Measurements from ENCODE around the gene ANKS4B.
A peak's percentile ranks its signal among the peaks of the same experiment; 100 is the strongest.

ANKS4B gene

GRCh38 chr16:21277927-21278706 is 44.6 kb downstream of the ANKS4B start, which contains the start of gene CRYM:
TSS of gene CRYM (minus strand) at chr16:21278290. CDS start at chr16:21278251, 39 bp downstream.
- no peaks in the 10 kb centered on the region for H3K36me3 ChIP-seq (ENCODE audit: low read depth)
- H3K9me3 ChIP-seq (ENCODE audit: severe bottlenecking), result no peaks in the 10 kb centered on the region
- peaks cover 67% of the 10 kb centered on the region for H3K27me3 ChIP-seq (ENCODE audit: insufficient read depth, poor library complexity, severe bottlenecking)
- TF ChIP-seq, protein P1, sequence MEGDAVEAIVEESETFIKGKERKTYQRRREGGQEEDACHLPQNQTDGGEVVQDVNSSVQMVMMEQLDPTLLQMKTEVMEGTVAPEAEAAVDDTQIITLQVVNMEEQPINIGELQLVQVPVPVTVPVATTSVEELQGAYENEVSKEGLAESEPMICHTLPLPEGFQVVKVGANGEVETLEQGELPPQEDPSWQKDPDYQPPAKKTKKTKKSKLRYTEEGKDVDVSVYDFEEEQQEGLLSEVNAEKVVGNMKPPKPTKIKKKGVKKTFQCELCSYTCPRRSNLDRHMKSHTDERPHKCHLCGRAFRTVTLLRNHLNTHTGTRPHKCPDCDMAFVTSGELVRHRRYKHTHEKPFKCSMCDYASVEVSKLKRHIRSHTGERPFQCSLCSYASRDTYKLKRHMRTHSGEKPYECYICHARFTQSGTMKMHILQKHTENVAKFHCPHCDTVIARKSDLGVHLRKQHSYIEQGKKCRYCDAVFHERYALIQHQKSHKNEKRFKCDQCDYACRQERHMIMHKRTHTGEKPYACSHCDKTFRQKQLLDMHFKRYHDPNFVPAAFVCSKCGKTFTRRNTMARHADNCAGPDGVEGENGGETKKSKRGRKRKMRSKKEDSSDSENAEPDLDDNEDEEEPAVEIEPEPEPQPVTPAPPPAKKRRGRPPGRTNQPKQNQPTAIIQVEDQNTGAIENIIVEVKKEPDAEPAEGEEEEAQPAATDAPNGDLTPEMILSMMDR (IDR thresholded peaks at IDR 0.05; ENCODE audit: poor library complexity, severe bottlenecking), result peak; percentile 67
- H3K4me3 ChIP-seq (ENCODE audit: severe bottlenecking), result no peak within 1 kb of the TSS
- ATAC-seq (ENCODE audit: low read depth), result peak; percentile 82
- no peak for DNase-seq (ENCODE audit: low spot score)
- H3K27ac ChIP-seq (ENCODE audit: poor library complexity, severe bottlenecking), result no peak within 1 kb of the TSS
- H3K4me1 ChIP-seq (ENCODE audit: insufficient read depth, poor library complexity, severe bottlenecking), result no peaks in the 10 kb centered on the region

GRCh38 chr16:21279501-21279900 is 46.0 kb downstream of the ANKS4B start:
- H3K4me1 ChIP-seq (ENCODE audit: insufficient read depth, poor library complexity, severe bottlenecking), result no peaks in the 10 kb centered on the region
- H3K27me3 ChIP-seq (ENCODE audit: insufficient read depth, poor library complexity, severe bottlenecking), result peaks cover 77% of the 10 kb centered on the region
- H3K36me3 ChIP-seq (ENCODE audit: low read depth), result no peaks in the 10 kb centered on the region
- DNase-seq (ENCODE audit: low spot score) (no peak), ATAC-seq (ENCODE audit: low read depth) (no peak)
- no peak overlapping the region for H3K4me3 ChIP-seq (ENCODE audit: severe bottlenecking)
- no peaks in the 10 kb centered on the region for H3K9me3 ChIP-seq (ENCODE audit: severe bottlenecking)
- TF ChIP-seq, protein P1 (IDR thresholded peaks at IDR 0.05; ENCODE audit: poor library complexity, severe bottlenecking), result no peak
- no peak overlapping the region for H3K27ac ChIP-seq (ENCODE audit: poor library complexity, severe bottlenecking)

DNA sequence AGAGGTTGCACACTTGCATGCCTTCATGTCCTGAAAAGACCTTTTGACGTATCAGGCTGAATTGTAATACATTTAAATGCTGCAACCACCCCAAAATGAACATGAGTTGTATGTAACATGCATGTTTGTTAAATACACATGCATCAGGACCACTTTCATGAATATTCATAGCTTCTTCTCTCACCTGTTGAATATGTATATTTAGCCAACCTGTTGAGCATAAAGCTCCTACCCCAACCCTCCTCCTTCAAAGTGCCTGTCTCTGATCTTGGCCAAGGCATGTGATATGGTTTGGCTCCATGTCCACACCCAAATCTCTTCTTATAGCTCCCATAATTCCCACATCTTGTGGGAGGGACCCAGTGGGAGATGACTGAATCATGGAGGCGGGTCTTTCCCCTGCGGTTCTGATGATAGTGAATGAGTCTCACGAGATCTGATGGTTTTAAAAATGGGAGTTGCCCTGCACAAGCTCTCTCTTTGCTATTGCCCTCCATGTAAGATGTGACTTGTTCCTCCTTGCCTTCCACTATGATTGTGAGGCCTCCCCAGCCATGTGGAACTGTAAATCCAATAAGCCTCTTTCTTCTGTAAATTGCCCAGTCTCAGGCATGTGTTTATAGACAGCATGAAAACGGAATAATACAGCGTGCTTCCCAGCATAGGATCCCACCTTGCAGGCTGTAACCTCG is 48.3 kb downstream of the ANKS4B start:
- no peak for ATAC-seq (ENCODE audit: low read depth)
- TF ChIP-seq, protein P1 (IDR thresholded peaks at IDR 0.05; ENCODE audit: poor library complexity, severe bottlenecking), result no peak
- no peak for DNase-seq (ENCODE audit: low spot score)
- Histone ChIP-seq H3K4me3 (ENCODE audit: severe bottlenecking) (no peak overlapping the region), H3K27ac (ENCODE audit: poor library complexity, severe bottlenecking) (no peak overlapping the region), H3K9me3 (ENCODE audit: severe bottlenecking) (no peaks in the 10 kb centered on the region), H3K4me1 (ENCODE audit: insufficient read depth, poor library complexity, severe bottlenecking) (no peaks in the 10 kb centered on the region), H3K36me3 (ENCODE audit: low read depth) (no peaks in the 10 kb centered on the region), H3K27me3 (ENCODE audit: insufficient read depth, poor library complexity, severe bottlenecking) (peaks cover 72% of the 10 kb centered on the region)

DNA sequence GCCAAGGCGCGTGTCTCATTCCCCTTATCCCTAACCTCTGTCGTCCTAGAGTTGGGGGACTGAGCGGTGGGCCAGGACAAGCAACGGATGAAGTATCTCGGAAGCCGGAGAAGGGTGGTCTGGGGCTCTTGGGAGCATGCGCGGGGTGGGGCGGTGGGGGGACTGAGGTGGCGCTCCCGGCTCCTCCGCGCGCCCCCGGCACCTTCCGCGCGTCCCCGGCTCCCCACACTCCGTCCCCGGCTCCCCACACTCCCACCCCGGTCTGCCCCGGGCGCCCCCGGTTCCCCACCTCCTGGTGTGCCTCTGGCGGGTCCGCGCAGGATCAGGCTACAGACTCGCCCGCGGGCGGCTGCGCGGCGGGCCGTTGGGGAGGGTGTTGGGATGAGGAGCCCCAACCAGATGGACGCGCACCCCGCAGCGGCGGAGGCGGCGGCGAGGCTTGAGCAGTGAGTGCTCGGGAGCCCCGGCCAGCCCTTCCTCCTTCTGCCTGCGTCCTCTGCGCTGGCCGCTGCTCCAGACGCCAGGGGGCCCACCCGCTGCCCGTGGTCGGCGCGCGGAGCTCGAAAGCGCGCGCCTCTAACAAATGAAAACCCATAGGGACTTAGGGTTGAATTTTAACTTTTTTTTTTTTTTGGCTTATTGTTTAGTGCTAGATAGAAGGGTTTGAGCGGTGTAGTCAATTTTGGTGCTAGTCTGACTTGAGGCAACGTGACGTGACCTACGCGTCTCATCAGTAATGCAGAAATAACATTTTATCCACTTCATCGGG is 50.2 kb downstream of the ANKS4B start:
- ATAC-seq (ENCODE audit: low read depth) (peak; percentile 84), DNase-seq (ENCODE audit: low spot score) (no peak)
- peaks cover 60% of the 10 kb centered on the region for H3K27me3 ChIP-seq (ENCODE audit: insufficient read depth, poor library complexity, severe bottlenecking)
- no peaks in the 10 kb centered on the region for H3K36me3 ChIP-seq (ENCODE audit: low read depth)
- no peaks in the 10 kb centered on the region for H3K9me3 ChIP-seq (ENCODE audit: severe bottlenecking)
- H3K27ac ChIP-seq (ENCODE audit: poor library complexity, severe bottlenecking), result no peak overlapping the region
- TF ChIP-seq, protein P1 (IDR thresholded peaks at IDR 0.05; ENCODE audit: poor library complexity, severe bottlenecking), result peak; percentile 40
- H3K4me3 ChIP-seq (ENCODE audit: severe bottlenecking), result peak overlapping the region; percentile 21
- no peaks in the 10 kb centered on the region for H3K4me1 ChIP-seq (ENCODE audit: insufficient read depth, poor library complexity, severe bottlenecking)

Data from RWPE2 (cell line).